NCI-H2196 (cell line): ENCODE data around the gene MGLL.
A peak's percentile ranks its signal among the peaks of the same experiment; 100 is the strongest.

ENCODE experiments used
- DNase-seq: peaks from one replicate; lab custom pipeline; 2025; ENCODE audit not compliant: unreplicated experiment; lab: John Stamatoyannopoulos, UW

The MGLL gene

GRCh38 chr3:127815001-127815400 is 7.3 kb downstream of the MGLL start:
- no peak for DNase-seq

- no peak for DNase-seq
Observed at GRCh38 chr3:127814325-127814781, 8.0 kb downstream of the MGLL start.

- DNase-seq = no peak
Observed at GRCh38 chr3:127812151-127812550, 10.2 kb downstream of the MGLL start.

- DNase-seq = no peak
Observed at GRCh38 chr3:127811717-127812116, 10.6 kb downstream of the MGLL start.

GRCh38 chr3:127809611-127810010 is 12.7 kb downstream of the MGLL start:
- no peak for DNase-seq

- no peak for DNase-seq
Observed at GRCh38 chr3:127809211-127809610, 13.1 kb downstream of the MGLL start.

- DNase-seq = no peak
Observed at GRCh38 chr3:127808197-127808596, 14.1 kb downstream of the MGLL start.

GRCh38 chr3:127805026-127805753 is 17.1 kb downstream of the MGLL start:
- no peak for DNase-seq

- DNase-seq = no peak
Observed at GRCh38 chr3:127804141-127804540, 18.2 kb downstream of the MGLL start.

- DNase-seq = no peak
Observed at GRCh38 chr3:127803619-127804018, 18.7 kb downstream of the MGLL start.

GRCh38 chr3:127802606-127803005 is 19.7 kb downstream of the MGLL start:
- no peak for DNase-seq

- no peak for DNase-seq
Observed at GRCh38 chr3:127801731-127802313, 20.5 kb downstream of the MGLL start.

- no peak for DNase-seq
Observed at GRCh38 chr3:127800508-127800907, 21.8 kb downstream of the MGLL start.

- DNase-seq = no peak
Observed at GRCh38 chr3:127799476-127800222, 22.7 kb downstream of the MGLL start.

- no peak for DNase-seq
Observed at GRCh38 chr3:127798716-127799115, 23.6 kb downstream of the MGLL start.

- no peak for DNase-seq
Observed at GRCh38 chr3:127796831-127797150, 25.5 kb downstream of the MGLL start.

GRCh38 chr3:127796045-127796830 is 26.1 kb downstream of the MGLL start:
- no peak for DNase-seq

GRCh38 chr3:127794972-127795371 is 27.3 kb downstream of the MGLL start:
- no peak for DNase-seq

- DNase-seq = no peak
Observed at GRCh38 chr3:127794402-127794801, 27.9 kb downstream of the MGLL start.

- DNase-seq = peak; percentile 58
Observed at GRCh38 chr3:127792541-127793292, 29.6 kb downstream of the MGLL start.
